NCI-H1436 (cell line): ENCODE measurements around the gene GALNT10.

ENCODE experiments used
- DNase-seq: peaks from one replicate; lab custom pipeline; 2025; lab: John Stamatoyannopoulos, UW

The GALNT10 gene

GRCh38 chr5:154377754-154378533 is 187.4 kb downstream of the GALNT10 start:
- no peak for DNase-seq

GRCh38 chr5:154380263-154380662 is 189.7 kb downstream of the GALNT10 start:
- DNase-seq: no peak

GRCh38 chr5:154384480-154385235 is 194.1 kb downstream of the GALNT10 start:
- DNase-seq: peak; percentile 4

- DNase-seq: peak; percentile 30
Observed at GRCh38 chr5:154385236-154385512, 194.6 kb downstream of the GALNT10 start.

GRCh38 chr5:154386952-154387629 is 196.6 kb downstream of the GALNT10 start:
- DNase-seq: no peak

GRCh38 chr5:154388842-154389241 is 198.3 kb downstream of the GALNT10 start:
- no peak for DNase-seq

GRCh38 chr5:154390096-154390495 is 199.6 kb downstream of the GALNT10 start:
- no peak for DNase-seq

GRCh38 chr5:154390746-154391359 is 200.3 kb downstream of the GALNT10 start:
- no peak for DNase-seq

- no peak for DNase-seq
Observed at GRCh38 chr5:154391788-154392187, 201.3 kb downstream of the GALNT10 start.

- DNase-seq: no peak
Observed at GRCh38 chr5:154393850-154394249, 203.3 kb downstream of the GALNT10 start.

- no peak for DNase-seq
Observed at GRCh38 chr5:154394307-154394706, 203.8 kb downstream of the GALNT10 start.

GRCh38 chr5:154395407-154396106 is 205.0 kb downstream of the GALNT10 start:
- DNase-seq: peak; percentile 49

GRCh38 chr5:154396128-154396527 is 205.6 kb downstream of the GALNT10 start:
- no peak for DNase-seq

GRCh38 chr5:154397652-154398406 is 207.3 kb downstream of the GALNT10 start:
- DNase-seq: peak; percentile 57

GRCh38 chr5:154400678-154401077 is 210.1 kb downstream of the GALNT10 start:
- no peak for DNase-seq

GRCh38 chr5:154401355-154401754 is 210.8 kb downstream of the GALNT10 start:
- no peak for DNase-seq

GRCh38 chr5:154401931-154402330 is 211.4 kb downstream of the GALNT10 start:
- no peak for DNase-seq

- no peak for DNase-seq
Observed at GRCh38 chr5:154402611-154403010, 212.1 kb downstream of the GALNT10 start.

GRCh38 chr5:154403234-154403633 is 212.7 kb downstream of the GALNT10 start:
- no peak for DNase-seq

GRCh38 chr5:154403776-154404387 is 213.3 kb downstream of the GALNT10 start:
- DNase-seq: no peak
